Measurements from ENCODE around the gene CDC25C. TPM values are rescaled to one million over a fixed set of nuclear protein-coding genes. Genes with fewer than 3 reads are reported as not detected.
A peak's percentile ranks its signal among the peaks of the same experiment; 100 is the strongest.

The CDC25C gene
- total RNA-seq (2012; rRNA removed) (7.5 and 8.2 TPM in 2 replicates), polyA plus RNA-seq (2012; rRNA removed) (6.9 and 7.3 TPM in 2 replicates), Bru-seq, nascent RNA (percentile 40 among the genes with signal in this experiment), BruChase-seq, experiment 1, labeled RNA remaining after a 6-hour chase (percentile 44 among the genes with signal in this experiment), BruChase-seq, experiment 2, labeled RNA remaining after a 2-hour chase (percentile 35 among the genes with signal in this experiment)
- polyA plus RNA-seq (2012; cell fraction: cytosol; rRNA removed), result 1.3 and 4.8 TPM in 2 replicates
- polyA plus RNA-seq (2012; cell fraction: nucleus; rRNA removed; ENCODE audit: low replicate concordance), result 1.7 and 3.6 TPM in 2 replicates
- long read RNA-seq, partial matches to known transcripts, result 0 of 2 reads
- long read RNA-seq, other reads (novel, unspliced or antisense), result 1 of 2 reads

- Histone ChIP-seq H3K56ac (ENCODE audit: extremely low read depth, insufficient read depth, low read length) (peak within 1 kb of the TSS; percentile 34; the same call in 1 of the 2 replicates), H3K4me3 (ENCODE audit: insufficient read depth, low read depth, low read length) (peak within 1 kb of the TSS; percentile 56), H4K8ac (ENCODE audit: low read depth in 2 of 2, low read length in 2 of 2) (peak within 1 kb of the TSS in 1 of 2 experiments; percentile 10; a peak in 2 of 4 replicates), H3K36me3 (ENCODE audit: control insufficient read depth, insufficient read depth, low read length) (no peaks in the 10 kb centered on the region), H4K91ac (ENCODE audit: insufficient read depth, low read depth, low read length) (peak within 1 kb of the TSS; percentile 53), H2BK20ac (ENCODE audit: low read depth, low read length) (no peak within 1 kb of the TSS), H3K4me1 (ENCODE audit: control insufficient read depth, insufficient read depth, low read length) (0 out of 2 replicates have a peak, but pooled peaks cover 2% of the 10 kb centered on the region), H3K23ac (ENCODE audit: low read depth, low read length) (no peak within 1 kb of the TSS), H3K4me2 (ENCODE audit: low read depth, low read length) (peak within 1 kb of the TSS; percentile 87), H3K27ac (ENCODE audit: insufficient read depth, low read length) (peak within 1 kb of the TSS; percentile 1; the same call in 1 of the 2 replicates), H3K18ac (ENCODE audit: low read depth, low read length) (no peak within 1 kb of the TSS), H3K9me1 (ENCODE audit: insufficient read depth, low read length) (no peaks in the 10 kb centered on the region), H2BK5ac (ENCODE audit: low read depth, low read length, poor library complexity, severe bottlenecking) (peak within 1 kb of the TSS; percentile 29), H2AK5ac (ENCODE audit: low read depth, low read length) (no peak within 1 kb of the TSS), H3K4ac (ENCODE audit: low read depth, low read length) (peak within 1 kb of the TSS; percentile 45), H3K79me1 (ENCODE audit: low read depth in 1 of 2, low read length in 2 of 2) (peaks cover 3 to 7% of the 10 kb centered on the region in 2 experiments; a peak in 2 of 4 replicates), H2BK15ac (ENCODE audit: low read depth, low read length) (no peak within 1 kb of the TSS), H3K27me3 (ENCODE audit: control insufficient read depth, insufficient read depth, low read length) (no peaks in the 10 kb centered on the region), H4K5ac (ENCODE audit: low read depth, low read length) (no peak within 1 kb of the TSS), H4K20me1 (ENCODE audit: insufficient read depth, low read length) (no peaks in the 10 kb centered on the region), H3K9me3 (ENCODE audit: control insufficient read depth, insufficient read depth, low read length) (no peaks in the 10 kb centered on the region), H2BK120ac (ENCODE audit: low read depth, low read length) (no peak within 1 kb of the TSS), H3K14ac (replicated peaks; ENCODE audit: low read depth, low read length) (no peak within 1 kb of the TSS; the same call in 1 of the 2 replicates), H2AFZ (replicated peaks; ENCODE audit: low read length, poor library complexity) (peak within 1 kb of the TSS; percentile 95), H3K9ac (ENCODE audit: low read depth, low read length) (peak within 1 kb of the TSS; percentile 44; the same call in 1 of the 2 replicates), H2AK9ac (replicated peaks; ENCODE audit: low read depth, low read length, poor library complexity) (peak within 1 kb of the TSS; percentile 89)
- no TSS peak for BruUV-seq (replicated peaks)
- dilution Hi-C loops (cut with HindIII; ENCODE audit: low sequenced_read_pairs, unreplicated experiment), result no loop called here
- TF ChIP-seq MXI1 (IDR thresholded peaks at IDR 0.05; ENCODE audit: borderline replicate concordance, low read depth, low read length) (peak; percentile 88), CEBPB (IDR thresholded peaks at IDR 0.05; ENCODE audit: low read depth, low read length) (no peak), MAFK (IDR thresholded peaks at IDR 0.05; ENCODE audit: low read depth, low read length) (peak; percentile 34; the same call in 1 of the 2 replicates), MAZ (IDR thresholded peaks at IDR 0.05; ENCODE audit: borderline replicate concordance, low read depth, low read length) (peak; percentile 56; the same call in 1 of the 2 replicates), NFE2L2 (IDR thresholded peaks at IDR 0.05; ENCODE audit: low read depth, low read length) (no peak), POLR2A (IDR thresholded peaks at IDR 0.05; ENCODE audit: low read depth, low read length) (peak; percentile 80; the same call in 1 of the 2 replicates)
- TF ChIP-seq, protein P1, sequence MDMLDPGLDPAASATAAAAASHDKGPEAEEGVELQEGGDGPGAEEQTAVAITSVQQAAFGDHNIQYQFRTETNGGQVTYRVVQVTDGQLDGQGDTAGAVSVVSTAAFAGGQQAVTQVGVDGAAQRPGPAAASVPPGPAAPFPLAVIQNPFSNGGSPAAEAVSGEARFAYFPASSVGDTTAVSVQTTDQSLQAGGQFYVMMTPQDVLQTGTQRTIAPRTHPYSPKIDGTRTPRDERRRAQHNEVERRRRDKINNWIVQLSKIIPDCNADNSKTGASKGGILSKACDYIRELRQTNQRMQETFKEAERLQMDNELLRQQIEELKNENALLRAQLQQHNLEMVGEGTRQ (IDR thresholded peaks at IDR 0.05; ENCODE audit: low read depth, low read length), result peak; percentile 54; the same call in 1 of the 2 replicates
- 4% methylated on average over 19 of the region's 55 CpGs; no CpG with 5 or more reads in 1 of the 2 experiments for WGBS, 2 experiments (ENCODE audit: extremely low coverage in 2 of 2, insufficient read length in 1 of 2)
- peak; percentile 99 for DNase-seq
- peak; percentile 100 for ATAC-seq (ENCODE audit: low read depth)
- CTCF ChIA-PET, result interaction anchor here (1.2 kb wide), 2 partner anchors 11 to 21 kb away, joined by 3 to 4 read pairs; partner anchors contain the start of gene KDM3B
- in situ Hi-C loops (cut with MboI; ENCODE audit: low sequenced_read_pairs), result no loop called here
- POLR2A ChIA-PET (ENCODE audit: unreplicated experiment), result no interaction called here
- intact Hi-C loops (cut with micrococcal nuclease), result no loop called here
These were observed at the start of gene CDC25C for GRCh38 chr5:138331449-138332368. TSS of gene CDC25C (minus strand) at chr5:138331804. CDS start at chr5:138331180, 624 bp downstream.

Data from IMR-90 (cell line).